ENCODE results near the gene ELF2.

- TF ChIP-seq CTCF (IDR thresholded peaks at IDR 0.05) (no peak), POLR2A (IDR thresholded peaks at IDR 0.05) (no peak)
Measured at GRCh38 chr4:139164731-139165130, 12.3 kb downstream of the ELF2 start.

All from heart left ventricle (tissue), 13 donors.